HG03066 (cell line): Measurements from ENCODE around the gene PGAP1.
A peak's percentile ranks its signal among the peaks of the same experiment; 100 is the strongest.

ENCODE experiments used
- ATAC-seq: cut with Tn5 transposase; IDR thresholded peaks from one replicate; pipeline ENCODE4 v1.9.1; 2021; ENCODE audit warnings: low read depth; ENCODE audit not compliant: unreplicated experiment

Gene PGAP1

GRCh38 chr2:196926562-196927375, at the start of gene PGAP1:
PGAP1 (minus strand) TSS chr2:196926707; CDS start chr2:196926616, 91 bp downstream.
- peak; percentile 89 for ATAC-seq

- no peak for ATAC-seq
Observed at GRCh38 chr2:196974970-196975369, 48.5 kb upstream of the PGAP1 start.

- ATAC-seq: no peak
Observed at GRCh38 chr2:196971574-196972279, 45.2 kb upstream of the PGAP1 start.

- no peak for ATAC-seq
Observed at GRCh38 chr2:196970099-196970498, 43.6 kb upstream of the PGAP1 start.

- ATAC-seq: no peak
Observed at GRCh38 chr2:196968516-196968915, 42.0 kb upstream of the PGAP1 start.

- ATAC-seq: no peak
Observed at GRCh38 chr2:196967775-196968174, 41.3 kb upstream of the PGAP1 start.

GRCh38 chr2:196967116-196967515, 40.6 kb upstream of the PGAP1 start:
- ATAC-seq: no peak

- ATAC-seq: no peak
Observed at GRCh38 chr2:196966061-196966460, 39.6 kb upstream of the PGAP1 start.

- ATAC-seq: no peak
Observed at GRCh38 chr2:196965651-196966050, 39.1 kb upstream of the PGAP1 start.

- ATAC-seq: no peak
Observed at GRCh38 chr2:196963961-196964360, 37.5 kb upstream of the PGAP1 start.

GRCh38 chr2:196963043-196963442, 36.5 kb upstream of the PGAP1 start:
- no peak for ATAC-seq

GRCh38 chr2:196962325-196962724, 35.8 kb upstream of the PGAP1 start:
- ATAC-seq: no peak

- peak; percentile 99 for ATAC-seq
Observed at GRCh38 chr2:196961889-196962288, 35.4 kb upstream of the PGAP1 start.

- ATAC-seq: no peak
Observed at GRCh38 chr2:196959734-196960338, 33.3 kb upstream of the PGAP1 start.

- no peak for ATAC-seq
Observed at GRCh38 chr2:196959281-196959680, 32.8 kb upstream of the PGAP1 start.

- no peak for ATAC-seq
Observed at GRCh38 chr2:196957881-196958525, 31.5 kb upstream of the PGAP1 start.

- ATAC-seq: no peak
Observed at GRCh38 chr2:196957442-196957841, 30.9 kb upstream of the PGAP1 start.

GRCh38 chr2:196956069-196956468, 29.6 kb upstream of the PGAP1 start:
- ATAC-seq: no peak

GRCh38 chr2:196955036-196955435, 28.5 kb upstream of the PGAP1 start:
- ATAC-seq: no peak

- ATAC-seq: no peak
Observed at GRCh38 chr2:196954001-196954400, 27.5 kb upstream of the PGAP1 start.

GRCh38 chr2:196952936-196953335, 26.4 kb upstream of the PGAP1 start:
- ATAC-seq: no peak
